ENCODE data around the gene MORN1. TPM values are rescaled to one million over a fixed set of nuclear protein-coding genes. Genes with fewer than 3 reads are reported as not detected.

MORN1 gene
- total and polyA plus RNA-seq, 4 donors: 5.2 to 23.9 (median 13.9) TPM

DNA sequence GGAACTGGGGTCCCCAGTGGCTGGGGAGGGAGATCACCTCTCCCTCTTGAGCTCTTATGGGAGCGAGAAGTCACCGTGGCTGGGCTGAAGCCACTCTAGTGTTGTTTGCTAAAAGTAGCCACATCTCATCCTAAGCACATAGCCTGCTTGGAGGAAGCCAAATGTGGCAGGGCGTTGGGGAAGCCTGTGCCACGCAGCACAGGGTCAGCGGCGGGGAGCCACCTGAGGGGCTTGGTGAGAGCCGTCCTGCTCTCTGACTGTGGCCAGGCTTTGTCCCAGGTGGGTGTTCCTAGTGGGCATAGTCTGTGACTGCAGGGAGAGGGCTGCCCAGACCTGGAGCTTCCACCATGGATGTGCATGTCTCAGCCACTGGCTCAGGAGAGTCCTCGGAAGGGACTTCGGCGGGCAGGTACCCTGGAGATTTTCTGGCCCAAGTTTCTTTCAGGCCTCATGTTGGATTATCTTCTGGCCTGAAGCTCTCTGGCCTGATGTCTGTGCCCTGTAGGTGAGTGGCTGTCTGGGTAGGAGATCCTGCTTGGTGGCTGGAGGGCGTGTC lies 38.9 kb downstream of the MORN1 start:
- Histone ChIP-seq H3K27me3 (ENCODE audit: control insufficient read depth in 3 of 3, insufficient read depth in 3 of 3, low read length in 2 of 3) (no peaks in the 10 kb centered on the region), H3K4me3 (no peak overlapping the region), H3K9ac (ENCODE audit: insufficient read depth in 1 of 2, low read length in 2 of 2) (no peak overlapping the region), H3K27ac (ENCODE audit: low read depth in 1 of 2, low read length in 1 of 2) (no peak overlapping the region), H3K36me3 (ENCODE audit: control insufficient read depth in 4 of 4, insufficient read depth in 4 of 4, low read length in 4 of 4) (no peaks in the 10 kb centered on the region), H3K4me1 (ENCODE audit: control insufficient read depth in 5 of 5, insufficient read depth in 5 of 5, low read length in 5 of 5) (peaks cover 0 to 9% (median 0%) of the 10 kb centered on the region in 5 donors), H3K9me3 (ENCODE audit: control insufficient read depth in 4 of 4, insufficient read depth in 3 of 4, low read length in 3 of 4) (peaks cover 0 to 5% (median 0%) of the 10 kb centered on the region in 4 donors)
- ATAC-seq (ENCODE audit: insufficient read depth, low FRiP score) (no peak), DNase-seq (no peak)
- TF ChIP-seq, protein P1, sequence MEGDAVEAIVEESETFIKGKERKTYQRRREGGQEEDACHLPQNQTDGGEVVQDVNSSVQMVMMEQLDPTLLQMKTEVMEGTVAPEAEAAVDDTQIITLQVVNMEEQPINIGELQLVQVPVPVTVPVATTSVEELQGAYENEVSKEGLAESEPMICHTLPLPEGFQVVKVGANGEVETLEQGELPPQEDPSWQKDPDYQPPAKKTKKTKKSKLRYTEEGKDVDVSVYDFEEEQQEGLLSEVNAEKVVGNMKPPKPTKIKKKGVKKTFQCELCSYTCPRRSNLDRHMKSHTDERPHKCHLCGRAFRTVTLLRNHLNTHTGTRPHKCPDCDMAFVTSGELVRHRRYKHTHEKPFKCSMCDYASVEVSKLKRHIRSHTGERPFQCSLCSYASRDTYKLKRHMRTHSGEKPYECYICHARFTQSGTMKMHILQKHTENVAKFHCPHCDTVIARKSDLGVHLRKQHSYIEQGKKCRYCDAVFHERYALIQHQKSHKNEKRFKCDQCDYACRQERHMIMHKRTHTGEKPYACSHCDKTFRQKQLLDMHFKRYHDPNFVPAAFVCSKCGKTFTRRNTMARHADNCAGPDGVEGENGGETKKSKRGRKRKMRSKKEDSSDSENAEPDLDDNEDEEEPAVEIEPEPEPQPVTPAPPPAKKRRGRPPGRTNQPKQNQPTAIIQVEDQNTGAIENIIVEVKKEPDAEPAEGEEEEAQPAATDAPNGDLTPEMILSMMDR (IDR thresholded peaks at IDR 0.05; ENCODE audit: control extremely low read depth, extremely low read depth): no peak
- 90 to 95% methylated on average over 11 of the region's 11 CpGs for WGBS, 2 donors

DNA sequence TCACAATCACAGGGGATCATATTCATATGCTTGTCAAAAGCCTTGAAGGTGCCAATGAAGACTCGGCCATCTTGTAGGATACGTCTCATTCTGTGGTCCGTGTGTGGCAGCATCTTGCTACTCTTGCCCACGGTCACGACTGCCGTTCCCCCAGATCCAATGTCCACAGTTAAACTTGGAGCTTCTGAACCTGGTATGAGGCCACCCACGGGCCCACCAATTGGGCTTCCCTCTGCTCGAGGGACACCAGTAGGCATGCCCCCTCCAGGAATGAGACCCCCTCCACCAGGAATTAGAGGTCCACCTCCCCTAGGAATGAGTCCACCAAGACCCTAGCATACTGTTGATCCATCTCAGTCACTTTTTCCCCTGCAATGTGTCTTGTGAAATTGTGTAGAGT lies 39.6 kb downstream of the MORN1 start:
- no peak for ATAC-seq (ENCODE audit: insufficient read depth, low FRiP score)
- peaks cover 0 to 9% (median 0%) of the 10 kb centered on the region in 5 donors for H3K4me1 ChIP-seq (ENCODE audit: control insufficient read depth in 5 of 5, insufficient read depth in 5 of 5, low read length in 5 of 5)
- no peak overlapping the region for H3K4me3 ChIP-seq
- 90 to 92% methylated on average over 8 of the region's 8 CpGs for WGBS, 2 donors
- TF ChIP-seq, protein P1 (IDR thresholded peaks at IDR 0.05; ENCODE audit: control extremely low read depth, extremely low read depth): no peak
- peaks cover 0 to 5% (median 0%) of the 10 kb centered on the region in 4 donors for H3K9me3 ChIP-seq (ENCODE audit: control insufficient read depth in 4 of 4, insufficient read depth in 3 of 4, low read length in 3 of 4)
- no peak overlapping the region for H3K9ac ChIP-seq (ENCODE audit: insufficient read depth in 1 of 2, low read length in 2 of 2)
- H3K36me3 ChIP-seq (ENCODE audit: control insufficient read depth in 4 of 4, insufficient read depth in 4 of 4, low read length in 4 of 4): no peaks in the 10 kb centered on the region
- H3K27ac ChIP-seq (ENCODE audit: low read depth in 1 of 2, low read length in 1 of 2): no peak overlapping the region
- H3K27me3 ChIP-seq (ENCODE audit: control insufficient read depth in 3 of 3, insufficient read depth in 3 of 3, low read length in 2 of 3): no peaks in the 10 kb centered on the region
- DNase-seq: no peak

DNA sequence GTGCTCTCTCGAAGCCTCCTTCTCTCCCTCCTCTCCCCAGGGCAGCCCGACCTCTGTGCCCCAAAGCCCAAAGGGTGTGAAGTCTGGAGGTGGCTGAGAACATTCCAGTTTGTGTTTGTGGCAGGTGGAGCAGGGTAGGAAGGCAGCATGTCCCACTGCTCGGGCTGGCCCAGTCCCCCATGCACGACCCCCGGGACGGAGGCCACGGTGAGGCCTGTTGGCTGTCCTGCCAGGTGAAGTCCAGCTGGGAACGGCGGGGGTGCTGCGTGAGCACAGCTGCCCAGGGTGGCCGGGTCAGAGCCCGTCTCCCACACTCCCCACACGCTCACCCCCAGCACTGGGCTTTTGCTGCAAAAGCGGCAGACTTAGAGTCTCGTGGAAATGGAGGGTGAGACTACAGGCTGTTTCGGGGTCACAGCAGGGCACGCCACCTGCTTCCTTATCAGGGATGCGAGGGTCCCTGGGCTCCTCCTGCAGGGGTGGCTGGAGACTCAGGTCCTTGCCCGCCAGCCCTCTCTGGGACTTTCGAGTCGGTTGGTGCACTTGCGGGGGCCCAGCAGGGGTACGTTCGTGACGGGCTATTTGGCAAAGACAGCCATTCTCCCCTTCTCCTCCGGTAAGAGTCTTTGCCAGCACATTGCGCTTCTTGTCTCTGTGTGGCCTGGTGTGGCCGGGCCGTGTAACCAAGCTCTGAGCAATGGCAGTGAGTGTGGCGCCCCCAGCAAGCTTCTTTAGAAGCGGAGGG lies 40.3 kb downstream of the MORN1 start:
- ATAC-seq (ENCODE audit: insufficient read depth, low FRiP score) (no peak), DNase-seq (no peak)
- 81 to 88% methylated on average over 31 of the region's 31 CpGs for whole genome bisulfite sequencing, 2 donors
- TF ChIP-seq, protein P1 (IDR thresholded peaks at IDR 0.05; ENCODE audit: control extremely low read depth, extremely low read depth): no peak
- Histone ChIP-seq H3K9me3 (ENCODE audit: control insufficient read depth in 4 of 4, insufficient read depth in 3 of 4, low read length in 3 of 4) (peaks cover 0 to 5% (median 0%) of the 10 kb centered on the region in 4 donors), H3K36me3 (ENCODE audit: control insufficient read depth in 4 of 4, insufficient read depth in 4 of 4, low read length in 4 of 4) (no peaks in the 10 kb centered on the region), H3K9ac (ENCODE audit: insufficient read depth in 1 of 2, low read length in 2 of 2) (no peak overlapping the region), H3K27me3 (ENCODE audit: control insufficient read depth in 3 of 3, insufficient read depth in 3 of 3, low read length in 2 of 3) (no peaks in the 10 kb centered on the region), H3K4me3 (no peak overlapping the region), H3K27ac (ENCODE audit: low read depth in 1 of 2, low read length in 1 of 2) (no peak overlapping the region), H3K4me1 (ENCODE audit: control insufficient read depth in 5 of 5, insufficient read depth in 5 of 5, low read length in 5 of 5) (peaks cover 0 to 9% (median 0%) of the 10 kb centered on the region in 5 donors)
